Endothelial cell of umbilical vein (primary cell): ENCODE data around the gene PTBP2.

ENCODE experiments used
- CTCF ChIP-seq, 2 donors: IDR thresholded peaks; 1 replicate in 1 of 2; 2 replicates in 1 of 2; pipeline ENCODE4 v1.5.1; 2011; ENCODE audit warnings: low read length in 2 of 2, mild to moderate bottlenecking in 2 of 2, moderate library complexity in 2 of 2, control low read depth in 1 of 2, inconsistent platforms in 1 of 2, low read depth in 1 of 2; ENCODE audit not compliant: insufficient read depth in 1 of 2; ENCODE audit errors: extremely low read depth in 1 of 2
- EZH2 ChIP-seq: IDR thresholded peaks from 2 replicates; pipeline ENCODE4 v1.6.1; 2012; ENCODE audit warnings: borderline replicate concordance, low read depth, mild to moderate bottlenecking, moderate library complexity, low read length, inconsistent platforms; ENCODE audit not compliant: severe bottlenecking
- FOS ChIP-seq: IDR thresholded peaks from 2 replicates; pipeline ENCODE4 v1.6.1; 2011; ENCODE audit warnings: mild to moderate bottlenecking, low read length, moderate library complexity, borderline replicate concordance; ENCODE audit not compliant: insufficient read depth
- JUN ChIP-seq: IDR thresholded peaks from 2 replicates; pipeline ENCODE4 v1.6.1; 2011; ENCODE audit warnings: borderline replicate concordance, low read depth; ENCODE audit not compliant: insufficient read length, insufficient read depth
- MAX ChIP-seq: IDR thresholded peaks from 2 replicates; pipeline ENCODE4 v1.6.1; 2011; ENCODE audit not compliant: insufficient read depth, insufficient read length
- MYC ChIP-seq: IDR thresholded peaks from one replicate; pipeline ENCODE4 v1.6.1; 2011; ENCODE audit warnings: mild to moderate bottlenecking, low read depth, low read length
- POLR2A ChIP-seq: IDR thresholded peaks from 2 replicates; pipeline ENCODE4 v1.6.1; 2012; ENCODE audit warnings: low read depth, mild to moderate bottlenecking, control low read depth, low read length

- no peak for TF ChIP-seq CTCF (IDR thresholded peaks at IDR 0.05; ENCODE audit: extremely low read depth in 1 of 2, insufficient read depth in 1 of 2, low read depth in 1 of 2, low read length in 2 of 2)
- no peak for TF ChIP-seq POLR2A
- no peak for TF ChIP-seq FOS
- TF ChIP-seq EZH2 = no peak
- TF ChIP-seq MYC = no peak
- no peak for TF ChIP-seq JUN
- no peak for TF ChIP-seq MAX
Measured at GRCh38 chr1:96863449-96863848, 141.9 kb downstream of the PTBP2 start.
